HepG2 (cell line): Measurements from ENCODE around the gene PTPRM. TPM values are rescaled to one million over a fixed set of nuclear protein-coding genes. Genes with fewer than 3 reads are reported as not detected.

Experiments
- ATAC-seq: fragments of 200-7000 bp; cut with Tn5 transposase; 3 replicates; pipeline ENCODE4 v1.9.1; 2020; ENCODE audit warnings: mild to moderate bottlenecking, moderate library complexity
- BruUV-seq: library from RNA; stranded (reverse); fragments of 400-500 nt; replicated peaks from 2 replicates; lab custom pipeline; 2021; lab: Mats Ljungman, UMichigan
- CTCF ChIA-PET: fragments of 300-600 bp; formaldehyde crosslinking; extraction: SDS; loops from one replicate; lab custom pipeline; 2021; ENCODE audit warnings: low total read pairs, inconsistent platforms, low intra/inter-chr PET ratio; lab: Yijun Ruan, JAX
- POLR2A ChIA-PET: fragments of 350-600 bp; sonication (Branson Sonifier 250); formaldehyde crosslinking; loops from one replicate; lab custom pipeline; 2020; ENCODE audit warnings: antibody characterized with exemption, inconsistent platforms; lab: Yijun Ruan, JAX
- DNase-seq: peaks from one replicate; pipeline ENCODE4 v3.0.0-alpha.2; 2015; ENCODE audit warnings: low spot score
- FAIRE-seq: peaks from 3 replicates; lab custom pipeline; 2011; peaks lifted over from hg19 to GRCh38; lab: Jason Lieb, UNC
- H2AFZ ChIP-seq: one replicate; pipeline ENCODE4 v1.6.1; 2011; ENCODE audit warnings: low read length, inconsistent platforms
- H3K27ac ChIP-seq: fragments of 300-600 bp; 3 replicates; pipeline ENCODE4 v1.8.0; 2011; ENCODE audit warnings: mixed run types, mild to moderate bottlenecking, mixed read lengths, low read length, inconsistent platforms; ENCODE audit not compliant: insufficient read depth; ENCODE audit errors: extremely low read length
- H3K27me3 ChIP-seq, 2 experiments: fragments of 200-600 bp in 1 of 2; 2 replicates in 1 of 2; 3 replicates in 1 of 2; pipeline versions ENCODE4 v1.6.0 to v1.8.0; 2011; ENCODE audit warnings: low read length in 2 of 2, mild to moderate bottlenecking in 2 of 2, moderate library complexity in 2 of 2, inconsistent platforms in 1 of 2; ENCODE audit not compliant: insufficient read depth in 2 of 2, control insufficient read depth in 1 of 2
- H3K36me3 ChIP-seq, 2 experiments: fragments of 200-600 bp in 1 of 2; replicated peaks in 1 of 2; 2 replicates in 1 of 2; 3 replicates in 1 of 2; pipeline versions ENCODE4 v1.5.1 to v1.8.0; 2011; ENCODE audit warnings: low read length in 2 of 2, inconsistent platforms in 1 of 2; ENCODE audit not compliant: insufficient read depth in 2 of 2, control insufficient read depth in 1 of 2
- H3K4me1 ChIP-seq: 2 replicates; pipeline ENCODE4 v1.5.1; 2012; ENCODE audit warnings: low read length, inconsistent platforms; ENCODE audit not compliant: insufficient read depth
- H3K4me2 ChIP-seq: 2 replicates; pipeline ENCODE4 v1.6.0; 2011; ENCODE audit warnings: low read depth, low read length, inconsistent platforms
- H3K4me3 ChIP-seq, 3 experiments: fragments of 200-600 bp in 1 of 3; sonication (generic), shearing (Covaris generic) in 1 of 3; replicated peaks in 1 of 3; 2 replicates each; pipeline ENCODE4 v1.5.1; 2011 to 2016; ENCODE audit warnings: low read length in 3 of 3, inconsistent platforms in 2 of 3, low read depth in 2 of 3, mild to moderate bottlenecking in 2 of 3, control low read depth in 1 of 3, mixed read lengths in 1 of 3; ENCODE audit not compliant: insufficient read depth in 1 of 3
- H3K79me2 ChIP-seq: one replicate; pipeline ENCODE4 v1.6.1; 2011; ENCODE audit warnings: low read length, inconsistent platforms; ENCODE audit not compliant: insufficient read depth
- H3K9ac ChIP-seq: 2 replicates; pipeline ENCODE4 v1.6.0; 2011; ENCODE audit warnings: mild to moderate bottlenecking, low read depth, low read length, inconsistent platforms; ENCODE audit not compliant: insufficient read depth
- H3K9me3 ChIP-seq: 2 replicates; pipeline ENCODE4 v1.5.1; 2012; ENCODE audit warnings: mild to moderate bottlenecking, low read length
- H4K20me1 ChIP-seq: 2 replicates; pipeline ENCODE4 v1.6.0; 2011; ENCODE audit warnings: inconsistent platforms, mild to moderate bottlenecking, low read length, moderate library complexity; ENCODE audit not compliant: insufficient read depth
- ARHGAP35 ChIP-seq: sonication (generic); formaldehyde crosslinking; IDR thresholded peaks from 2 replicates; pipeline ENCODE4 v1.9.0; 2022; ENCODE audit warnings: mild to moderate bottlenecking, inconsistent platforms, moderate library complexity, missing genetic modification reagents, borderline replicate concordance
- HCFC1 ChIP-seq: fragments of 150-350 bp; IDR thresholded peaks from 2 replicates; pipeline ENCODE4 v1.6.1; 2014; ENCODE audit warnings: low read depth, low read length
- PCBP2 ChIP-seq: fragments of 200-400 bp; formaldehyde crosslinking; optimal IDR thresholded peaks from 2 replicates; pipeline ENCODE3; 2018; ENCODE audit warnings: low read length, low read depth; ENCODE audit not compliant: poor library complexity, severe bottlenecking
- POLR2A ChIP-seq, 2 experiments: IDR thresholded peaks; 2 replicates each; pipeline ENCODE4 v1.6.1; 2011; ENCODE audit warnings: low read depth in 2 of 2, low read length in 2 of 2, mild to moderate bottlenecking in 1 of 2, moderate library complexity in 1 of 2; ENCODE audit not compliant: insufficient read depth in 1 of 2
- SSRP1 ChIP-seq: IDR thresholded peaks from 2 replicates; pipeline ENCODE4 v1.6.1; 2016; ENCODE audit warnings: control low read depth
- TARDBP ChIP-seq: sonication (generic); formaldehyde crosslinking; IDR thresholded peaks from 2 replicates; pipeline ENCODE4 v1.8.0; 2022; ENCODE audit warnings: mild to moderate bottlenecking, missing genetic modification reagents
- ZKSCAN8 ChIP-seq: IDR thresholded peaks from 2 replicates; pipeline ENCODE4 v1.6.1; 2016; ENCODE audit warnings: borderline replicate concordance, missing genetic modification reagents, missing compliant biosample characterization
- ZNF354B ChIP-seq: sonication (generic); formaldehyde crosslinking; IDR thresholded peaks from 2 replicates; pipeline ENCODE4 v1.8.0; 2022; ENCODE audit warnings: mild to moderate bottlenecking, missing genetic modification reagents
- ZNF543 ChIP-seq: sonication (generic); formaldehyde crosslinking; IDR thresholded peaks from 2 replicates; pipeline ENCODE4 v1.4.0; 2020; ENCODE audit warnings: mild to moderate bottlenecking, missing genetic modification reagents
- ZNF660 ChIP-seq: sonication (generic); formaldehyde crosslinking; IDR thresholded peaks from 2 replicates; pipeline ENCODE4 v1.5.1; 2020; ENCODE audit warnings: mild to moderate bottlenecking, low read depth, missing genetic modification reagents, borderline replicate concordance
- ZNF749 ChIP-seq: sonication (generic); formaldehyde crosslinking; IDR thresholded peaks from 2 replicates; pipeline ENCODE4 v1.8.0; 2022; ENCODE audit warnings: mild to moderate bottlenecking, missing genetic modification reagents, moderate library complexity, borderline replicate concordance
- ZSCAN20 ChIP-seq: sonication (generic); formaldehyde crosslinking; IDR thresholded peaks from 2 replicates; pipeline ENCODE4 v1.4.0; 2020; ENCODE audit warnings: missing genetic modification reagents, mild to moderate bottlenecking, borderline replicate concordance
- WGBS: methylation state at CpG from one replicate; pipeline ENCODE4 v1.1.6; 2017; ENCODE audit warnings: low lambda C conversion rate; 5-methylcytosine and 5-hydroxymethylcytosine counted together
- in situ Hi-C: cut with HindIII; loops from 2 replicates; pipeline ENCODE4 v1.10.0; 2017; ENCODE audit warnings: low pct_unique_long_range_greater_than_20kb; ENCODE audit not compliant: extremely low pct_ligation_motif_present
- intact Hi-C: fragments of 100-400 bp; cut with micrococcal nuclease; formaldehyde crosslinking; loops from one replicate; pipeline ENCODE4 v1.10.0; 2022; ENCODE audit not compliant: unreplicated experiment
- polyA plus RNA-seq, 8 experiments: library from polyadenylated mRNA; depleted of rRNA in 3 of 8; stranded (reverse) in 7 of 8; unstranded in 1 of 8; fragments of >200 nt; fragmentation: Illumina TruSeq in 4 of 8; extraction: Trizol in 4 of 8; gene quantifications; 2 replicates each; pipeline versions ENCODE4 v1.2.1 to v1.2.3, GENCODE V29; 2011 to 2016; ENCODE audit warnings: low read depth in 4 of 8, missing spikeins in 1 of 8, mixed read lengths in 1 of 8; ENCODE audit not compliant: insufficient read depth in 1 of 8
- total RNA-seq, 5 experiments: library from RNA; depleted of rRNA; stranded (reverse); fragments of >200 nt; fragmentation: Illumina TruSeq; extraction: Trizol; gene quantifications; 2 replicates each; pipeline ENCODE4 v1.2.3, GENCODE V29; 2016; ENCODE audit warnings: low read depth in 1 of 5

The PTPRM gene
- total and polyA plus RNA-seq, 2 of the 13 experiments (the other 11 are each of a cell fraction or from before 2014, with no cell fraction given), result 12.6 to 108 TPM

DNA sequence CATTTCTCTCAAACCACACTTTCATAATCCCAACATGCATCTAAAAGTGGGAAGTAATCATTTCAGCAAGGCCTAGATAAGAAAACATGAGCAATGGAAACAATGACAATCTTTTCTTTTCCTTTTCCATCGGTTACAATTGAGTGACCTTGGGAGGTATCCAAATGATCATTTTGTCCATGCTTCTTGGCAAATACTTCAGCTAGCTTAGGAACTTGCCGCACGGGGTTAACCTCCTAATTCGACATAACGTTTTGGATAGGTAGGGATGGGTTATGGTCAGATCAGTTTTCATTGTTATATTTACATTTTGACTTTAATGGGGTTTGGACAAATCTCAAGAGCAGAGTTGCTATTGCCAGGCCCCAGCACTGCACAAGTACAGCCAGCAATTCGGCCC is 4.6 kb upstream of the PTPRM start:
- POLR2A ChIA-PET, result no interaction called here
- H3K27ac ChIP-seq, result no peak overlapping the region
- BruUV-seq, result no TSS peak
- no peak for DNase-seq
- in situ Hi-C loops (no loop called here), intact Hi-C loops (no loop called here)
- CTCF ChIA-PET, result no interaction called here
- H3K4me1 ChIP-seq, result peaks cover 28% of the 10 kb centered on the region
- H3K36me3 ChIP-seq, result no peaks in the 10 kb centered on the region
- H3K27me3 ChIP-seq, result peaks cover 0 to 14% of the 10 kb centered on the region in 2 experiments; a peak in 2 of 5 replicates
- no peak for FAIRE-seq
- H3K4me2 ChIP-seq, result no peak overlapping the region
- no peak overlapping the region for H3K9ac ChIP-seq
- no peaks in the 10 kb centered on the region for H3K9me3 ChIP-seq
- peaks cover 1% of the 10 kb centered on the region for H3K79me2 ChIP-seq
- no peak overlapping the region for H2AFZ ChIP-seq
- ATAC-seq, result no peak
- TF ChIP-seq PCBP2, result no peak
- no peak for TF ChIP-seq ZNF543 (CRISPR knock-in tag)
- TF ChIP-seq ARHGAP35 (CRISPR knock-in tag), result no peak
- no peak overlapping the region for H3K4me3 ChIP-seq
- H4K20me1 ChIP-seq, result no peaks in the 10 kb centered on the region
- WGBS, result 66% methylated on average over 6 of the region's 6 CpGs

DNA sequence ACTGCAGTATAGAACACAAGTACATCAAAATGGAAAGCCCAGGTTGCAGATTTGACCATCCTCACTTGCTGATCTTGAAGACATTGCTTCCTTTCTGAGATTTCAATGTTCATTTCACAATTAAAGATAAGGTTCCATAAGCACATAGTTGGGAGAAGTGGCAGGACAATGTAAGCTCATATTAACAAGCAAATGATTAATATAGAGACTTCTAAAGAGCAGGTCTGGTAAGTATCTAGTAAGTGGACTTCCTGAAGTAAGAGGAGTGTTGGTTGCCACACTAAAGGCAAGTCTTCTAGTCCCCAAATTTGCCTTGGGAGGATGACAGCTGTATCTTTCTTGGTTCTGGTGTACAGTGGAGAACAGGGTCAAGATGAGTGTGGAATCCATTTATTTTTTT is 1.4 kb upstream of the PTPRM start:
- intact Hi-C loops, result loop anchor here (2.0 to 5.0 kb wide), 3 partner anchors 107 to 293 kb away; no protein-coding TSS in a partner anchor
- Histone ChIP-seq H4K20me1 (no peaks in the 10 kb centered on the region), H3K4me3 (peak overlapping the region in 1 of 3 experiments; percentile 17; a peak in 1 of 6 replicates), H3K79me2 (peaks cover 19% of the 10 kb centered on the region), H3K36me3 (no peaks in the 10 kb centered on the region), H3K27me3 (peaks cover 0 to 14% of the 10 kb centered on the region in 2 experiments; a peak in 2 of 5 replicates), H3K4me2 (no peak overlapping the region; the same call in 1 of the 2 replicates), H3K27ac (no peak overlapping the region), H3K4me1 (peaks cover 35% of the 10 kb centered on the region), H3K9me3 (no peaks in the 10 kb centered on the region), H3K9ac (no peak overlapping the region), H2AFZ (no peak overlapping the region)
- BruUV-seq, result no TSS peak
- TF ChIP-seq ZNF749 (CRISPR knock-in tag) (no peak), SSRP1 (CRISPR knock-in tag) (no peak), ZSCAN20 (CRISPR knock-in tag) (no peak), HCFC1 (no peak), ZNF660 (CRISPR knock-in tag) (no peak), ZNF354B (CRISPR knock-in tag) (no peak), ZKSCAN8 (no peak), TARDBP (CRISPR knock-in tag) (no peak), POLR2A (IDR thresholded peaks at IDR 0.05; ENCODE audit: insufficient read depth in 1 of 2, low read depth in 2 of 2, low read length in 2 of 2) (no peak)
- FAIRE-seq (no peak), ATAC-seq (no peak), DNase-seq (no peak)
- in situ Hi-C loops, result loop anchor here (5.0 kb wide), 2 partner anchors 192 to 293 kb away; no protein-coding TSS in a partner anchor
- CTCF ChIA-PET, result interaction anchor here (2.2 kb wide), 1 partner anchor 293 kb away, joined by 11 read pairs; no protein-coding TSS in a partner anchor
- POLR2A ChIA-PET, result interaction anchor here (0.9 kb wide), 1 partner anchor 61 kb away, joined by 3 read pairs; no protein-coding TSS in a partner anchor
